Activated naive CD8-positive, alpha-beta T cell treated with anti-CD3 and anti-CD28 coated beads, Interleukin-2, amount 50 U/mL, for 24 hours (primary cell): Measurements from ENCODE around the gene DGLUCY.

Experiments used
- ATAC-seq: fragments of 150-1000 bp; cut with Tn5 transposase; one replicate; pipeline ENCODE4 v1.10.0; 2021
- DNase-seq: peaks from one replicate; pipeline ENCODE4 v3.0.0; 2021
- H3K27ac Mint-ChIP-seq: one replicate; pipeline ENCODE4 v1.8.0; 2021; ENCODE audit warnings: mild to moderate bottlenecking, mixed read lengths
- H3K27me3 Mint-ChIP-seq: one replicate; pipeline ENCODE4 v1.8.0; 2021; ENCODE audit warnings: mixed read lengths
- H3K36me3 Mint-ChIP-seq: one replicate; pipeline ENCODE4 v1.8.0; 2021; ENCODE audit warnings: low read depth, mixed read lengths
- H3K4me1 Mint-ChIP-seq: one replicate; pipeline ENCODE4 v1.8.0; 2021; ENCODE audit warnings: mixed read lengths
- H3K4me3 Mint-ChIP-seq: one replicate; pipeline ENCODE4 v1.8.0; 2021; ENCODE audit warnings: mild to moderate bottlenecking, moderate library complexity, mixed read lengths
- H3K9me3 Mint-ChIP-seq: one replicate; pipeline ENCODE4 v1.8.0; 2021; ENCODE audit warnings: mixed read lengths

The DGLUCY gene

GRCh38 chr14:91273885-91274273 is 160.0 kb downstream of the DGLUCY start:
- peaks cover 29% of the 10 kb centered on the region for H3K36me3 Mint-ChIP-seq
- H3K9me3 Mint-ChIP-seq = no peaks in the 10 kb centered on the region
- DNase-seq (no peak), ATAC-seq (no peak)
- H3K4me1 Mint-ChIP-seq = peaks cover 4% of the 10 kb centered on the region
- no peak overlapping the region for H3K27ac Mint-ChIP-seq
- H3K27me3 Mint-ChIP-seq = no peaks in the 10 kb centered on the region
- no peak overlapping the region for H3K4me3 Mint-ChIP-seq

DNA sequence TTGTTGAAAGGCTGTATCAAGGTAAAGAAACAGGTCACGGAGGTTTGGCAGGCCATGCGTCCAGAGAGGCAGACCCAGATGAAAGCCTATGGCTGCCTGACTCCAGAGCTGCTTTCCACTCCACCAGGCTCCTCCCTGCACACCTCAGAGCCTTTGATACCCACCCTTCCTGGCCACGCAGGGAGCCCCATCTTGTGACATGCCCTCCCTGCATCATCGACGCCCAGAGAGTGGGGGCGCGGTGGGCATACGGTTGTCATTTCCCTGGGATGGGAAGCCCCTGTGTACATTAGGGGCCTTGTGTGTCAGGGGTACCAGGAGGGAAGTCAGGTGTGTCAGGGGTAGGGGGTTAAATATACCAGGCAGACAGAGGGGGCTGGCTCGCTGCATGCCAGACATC is 160.9 kb downstream of the DGLUCY start:
- Mint-ChIP-seq H3K27me3 (no peaks in the 10 kb centered on the region), H3K36me3 (peaks cover 29% of the 10 kb centered on the region), H3K9me3 (no peaks in the 10 kb centered on the region), H3K27ac (peak overlapping the region; percentile 37), H3K4me1 (peaks cover 4% of the 10 kb centered on the region), H3K4me3 (no peak overlapping the region)
- ATAC-seq (no peak), DNase-seq (no peak)
